GM12878 (cell line): ENCODE measurements around the gene CD68. TPM values are rescaled to one million over a fixed set of nuclear protein-coding genes. Genes with fewer than 3 reads are reported as not detected.

Experiments
- ATAC-seq: fragments of 200-7000 bp; cut with Tn5 transposase; 3 replicates; pipeline ENCODE4 v1.9.1; 2020; ENCODE audit warnings: mild to moderate bottlenecking, moderate library complexity
- BruUV-seq: library from RNA; stranded (reverse); fragments of 400-500 nt; replicated peaks from 2 replicates; lab custom pipeline; 2021; lab: Mats Ljungman, UMichigan
- CTCF ChIA-PET: fragments of 300-600 bp; sonication (Branson Sonifier 250); formaldehyde crosslinking; extraction: SDS; loops from one replicate; lab custom pipeline; 2021; ENCODE audit warnings: inconsistent platforms; lab: Yijun Ruan, JAX
- POLR2A ChIA-PET: fragments of 350-600 bp; formaldehyde crosslinking; extraction: SDS; loops from one replicate; lab custom pipeline; 2021; ENCODE audit warnings: inconsistent platforms; lab: Charles Lee
- RAD21 ChIA-PET: fragments of 300-600 bp; sonication (Branson Sonifier 250); formaldehyde crosslinking; loops from one replicate; lab custom pipeline; 2023; ENCODE audit warnings: antibody characterized with exemption; ENCODE audit not compliant: unreplicated experiment; lab: Charles Lee
- SMC1A ChIA-PET: fragments of 300-600 bp; sonication (Branson Sonifier 250); formaldehyde crosslinking; loops from one replicate; lab custom pipeline; 2023; ENCODE audit not compliant: unreplicated experiment, uncharacterized antibody; lab: Charles Lee
- DNase-seq: peaks from one replicate; pipeline ENCODE4 v3.0.0-alpha.2; 2011; ENCODE audit warnings: low read depth, low spot score
- FAIRE-seq: peaks from 3 replicates; lab custom pipeline; 2011; peaks lifted over from hg19 to GRCh38; lab: Jason Lieb, UNC
- H2AFZ ChIP-seq: 2 replicates; pipeline ENCODE4 v1.6.0; 2011; ENCODE audit warnings: low read depth, low read length, control low read depth; ENCODE audit not compliant: control insufficient read depth
- H3K27ac ChIP-seq: 2 replicates; pipeline ENCODE4 v1.5.1; 2011; ENCODE audit warnings: control low read depth; ENCODE audit not compliant: control insufficient read depth, insufficient read depth
- H3K27me3 ChIP-seq, 2 experiments: replicated peaks in 1 of 2; 2 replicates each; pipeline versions ENCODE4 v1.6.0 to v1.6.1; 2011; ENCODE audit warnings: low read length in 1 of 2; ENCODE audit not compliant: control insufficient read depth in 2 of 2, insufficient read depth in 2 of 2
- H3K36me3 ChIP-seq, 2 experiments: 2 replicates each; pipeline ENCODE4 v1.5.1; 2011; ENCODE audit warnings: low read length in 1 of 2; ENCODE audit not compliant: control insufficient read depth in 2 of 2, insufficient read depth in 2 of 2
- H3K4me1 ChIP-seq: 2 replicates; pipeline ENCODE4 v1.6.1; 2011; ENCODE audit warnings: mild to moderate bottlenecking, low read length, moderate library complexity, mixed read lengths; ENCODE audit not compliant: control insufficient read depth, insufficient read depth
- H3K4me2 ChIP-seq: 2 replicates; pipeline ENCODE4 v1.6.0; 2011; ENCODE audit warnings: control low read depth; ENCODE audit not compliant: control insufficient read depth, insufficient read depth
- H3K4me3 ChIP-seq: fragments of 200-600 bp; sonication (generic); 2 replicates; pipeline ENCODE4 v1.5.1; 2016
- H3K79me2 ChIP-seq: 2 replicates; pipeline ENCODE4 v1.6.0; 2011; ENCODE audit warnings: low read length; ENCODE audit not compliant: control insufficient read depth, insufficient read depth
- H3K9ac ChIP-seq: 2 replicates; pipeline ENCODE4 v1.8.0; 2011; ENCODE audit warnings: low read length, control low read depth, mixed read lengths; ENCODE audit not compliant: control insufficient read depth, insufficient read depth
- H3K9me3 ChIP-seq: replicated peaks from 3 replicates; pipeline ENCODE4 v1.5.1; 2011; ENCODE audit warnings: mild to moderate bottlenecking, low read length; ENCODE audit not compliant: control insufficient read depth, insufficient read depth
- H4K20me1 ChIP-seq: 2 replicates; pipeline ENCODE4 v1.6.0; 2011; ENCODE audit not compliant: control insufficient read depth, insufficient read depth
- BRCA1 ChIP-seq: IDR thresholded peaks from 2 replicates; pipeline ENCODE4 v1.6.1; 2011; ENCODE audit warnings: low read depth, low read length, improper control_type of control experiment
- DPF2 ChIP-seq: fragments of 450-650 bp; IDR thresholded peaks from 2 replicates; pipeline ENCODE4 v1.6.1; 2017; ENCODE audit warnings: mild to moderate bottlenecking
- EP300 ChIP-seq, 2 experiments: fragments of 150-350 bp in 1 of 2; IDR thresholded peaks; 2 replicates each; pipeline ENCODE4 v1.6.1; 2011 to 2012; ENCODE audit warnings: low read depth in 2 of 2, low read length in 2 of 2, borderline replicate concordance in 1 of 2, improper control_type of control experiment in 1 of 2, inconsistent platforms in 1 of 2; ENCODE audit not compliant: control insufficient read depth in 1 of 2
- NFXL1 ChIP-seq: fragments of 450-650 bp; IDR thresholded peaks from 2 replicates; pipeline ENCODE4 v1.6.1; 2017; ENCODE audit warnings: antibody characterized with exemption, mild to moderate bottlenecking, borderline replicate concordance
- PAX5 ChIP-seq: IDR thresholded peaks from 2 replicates; pipeline ENCODE4 v1.6.1; 2011; ENCODE audit warnings: low read depth, low read length, borderline replicate concordance
- RB1 ChIP-seq: fragments of 450-650 bp; formaldehyde crosslinking; IDR thresholded peaks from 2 replicates; pipeline ENCODE4 v1.6.1; 2017; ENCODE audit warnings: mild to moderate bottlenecking, borderline replicate concordance
- RCOR1 ChIP-seq: conservative IDR thresholded peaks from 2 replicates; pipeline ENCODE4 v1.6.1; 2012; ENCODE audit warnings: low read depth, low read length, improper control_type of control experiment
- SIX5 ChIP-seq: IDR thresholded peaks from 2 replicates; pipeline ENCODE4 v1.6.1; 2011; ENCODE audit warnings: mild to moderate bottlenecking, low read depth, low read length, moderate library complexity; ENCODE audit not compliant: severe bottlenecking
- ZBTB11 ChIP-seq: fragments of 450-650 bp; formaldehyde crosslinking; IDR thresholded peaks from 2 replicates; pipeline ENCODE4 v1.5.0; 2022; ENCODE audit warnings: mild to moderate bottlenecking, missing genetic modification characterization
- WGBS: methylation state at CpG from one replicate; pipeline ENCODE4 v1.1.6; 2016; ENCODE audit warnings: low lambda C conversion rate; ENCODE audit not compliant: insufficient replicate concordance, insufficient coverage; ENCODE audit errors: missing lambda C conversion rate; 5-methylcytosine and 5-hydroxymethylcytosine counted together
- in situ Hi-C: fragments of 300-500 bp; cut with MboI; formaldehyde crosslinking; loops from 9 replicates; pipeline ENCODE4 v1.14.3; 2018; ENCODE audit warnings: mixed read lengths
- intact Hi-C: fragments of 100-400 bp; cut with micrococcal nuclease; formaldehyde crosslinking; loops from one replicate; pipeline ENCODE4 v1.14.2; 2022; ENCODE audit not compliant: unreplicated experiment
- polyA plus RNA-seq, 11 experiments: library from polyadenylated mRNA; depleted of rRNA in 4 of 11; unstranded in 6 of 11; stranded (reverse) in 5 of 11; fragments of >200 nt; fragmentation: Nextera tagmentation in 4 of 11; fragmentation: Illumina TruSeq in 1 of 11; extraction: Ambion mirVana in 4 of 11; extraction: Trizol in 1 of 11; gene quantifications; 1 replicate in 1 of 11; 2 replicates in 10 of 11; pipeline versions ENCODE4 v1.2.1 to v1.2.3, GENCODE V29; 2011 to 2016; ENCODE audit warnings: inconsistent platforms in 2 of 11, missing spikeins in 2 of 11, low read depth in 1 of 11
- total RNA-seq, 4 experiments: library from RNA; depleted of rRNA in 3 of 4; stranded (reverse); fragments of >200 nt in 3 of 4; fragmentation: Illumina TruSeq in 1 of 4; extraction: Trizol in 1 of 4; gene quantifications; 2 replicates each; pipeline versions ENCODE4 v1.2.1 to v1.2.3, GENCODE V29; 2013 to 2021
- TF ChIP-seq, protein P1 (sequence below): IDR thresholded peaks from 2 replicates; pipeline ENCODE4 v1.6.1; 2012; ENCODE audit warnings: low read depth, low read length, improper control_type of control experiment
- TF ChIP-seq, protein P2 (sequence below): fragments of 150-350 bp; IDR thresholded peaks from 2 replicates; pipeline ENCODE4 v1.6.1; 2014; ENCODE audit warnings: mild to moderate bottlenecking, low read depth, low read length

CD68 gene
- total and polyA plus RNA-seq, 10 of the 15 experiments (the other 5 are each of a cell fraction or from before 2014, with no cell fraction given), result 2.6 to 6.9 (median 3.8) TPM

DNA sequence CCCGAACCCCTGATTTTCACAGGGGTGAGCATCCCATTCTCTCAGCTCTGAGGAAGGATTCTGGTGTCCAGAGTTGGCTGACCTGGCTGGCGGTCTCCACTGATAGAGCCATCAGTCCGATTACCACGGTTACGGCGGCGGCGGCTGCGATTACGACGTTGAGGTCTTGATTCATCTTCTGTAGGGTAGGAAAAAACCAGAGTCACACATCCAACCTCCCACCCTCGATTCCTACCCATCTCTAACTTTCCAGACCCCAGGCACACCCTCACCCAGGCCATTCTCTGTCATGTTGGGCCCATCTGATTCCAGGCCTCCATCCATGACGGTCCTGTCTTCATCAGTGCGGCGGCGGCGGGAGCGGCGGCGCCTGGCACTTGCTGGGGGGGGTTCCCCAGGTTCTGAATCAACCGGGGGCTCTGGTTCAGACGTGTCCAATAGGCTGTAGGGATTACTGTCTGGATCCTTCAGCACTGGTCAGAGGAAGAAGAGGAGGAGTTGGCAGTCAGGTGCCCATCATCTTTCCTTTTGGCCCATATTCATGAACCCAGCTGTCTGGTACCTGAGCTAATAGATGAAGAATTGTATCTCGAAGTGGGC lies 13.1 kb downstream of the CD68 start:
- POLR2A ChIA-PET, result no interaction called here
- BruUV-seq, result no TSS peak
- no peak for FAIRE-seq
- ATAC-seq, result no peak
- no peaks in the 10 kb centered on the region for H3K4me1 ChIP-seq
- H2AFZ ChIP-seq, result no peak overlapping the region
- H3K9me3 ChIP-seq, result no peaks in the 10 kb centered on the region
- DNase-seq, result no peak
- H3K36me3 ChIP-seq, result peaks cover 24 to 29% of the 10 kb centered on the region in 2 experiments
- H3K27ac ChIP-seq, result no peak overlapping the region
- 93% methylated on average over 23 of the region's 23 CpGs for WGBS
- CTCF ChIA-PET, result interaction anchor here (1.6 to 2.4 kb wide), 2 partner anchors 9 to 95 kb away, joined by 3 to 5 read pairs; partner anchors contain the start of genes MPDU1, TP53 and WRAP53
- H3K27me3 ChIP-seq, result no peaks in the 10 kb centered on the region
- in situ Hi-C loops (no loop called here), intact Hi-C loops (no loop called here)
- H4K20me1 ChIP-seq, result no peaks in the 10 kb centered on the region; the same call in 1 of the 2 replicates
- RAD21 ChIA-PET, result no interaction called here
- SMC1A ChIA-PET, result interaction anchor here (0.6 to 1.2 kb wide), 2 partner anchors 38 to 666 kb away, joined by 3 to 4 read pairs; no protein-coding TSS in a partner anchor
- H3K4me3 ChIP-seq, result no peak overlapping the region
- H3K79me2 ChIP-seq, result no peaks in the 10 kb centered on the region
- H3K4me2 ChIP-seq, result no peak overlapping the region
- TF ChIP-seq, protein P1, sequence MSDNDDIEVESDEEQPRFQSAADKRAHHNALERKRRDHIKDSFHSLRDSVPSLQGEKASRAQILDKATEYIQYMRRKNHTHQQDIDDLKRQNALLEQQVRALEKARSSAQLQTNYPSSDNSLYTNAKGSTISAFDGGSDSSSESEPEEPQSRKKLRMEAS, result no peak
- TF ChIP-seq BRCA1, result no peak
- no peak overlapping the region for H3K9ac ChIP-seq

DNA sequence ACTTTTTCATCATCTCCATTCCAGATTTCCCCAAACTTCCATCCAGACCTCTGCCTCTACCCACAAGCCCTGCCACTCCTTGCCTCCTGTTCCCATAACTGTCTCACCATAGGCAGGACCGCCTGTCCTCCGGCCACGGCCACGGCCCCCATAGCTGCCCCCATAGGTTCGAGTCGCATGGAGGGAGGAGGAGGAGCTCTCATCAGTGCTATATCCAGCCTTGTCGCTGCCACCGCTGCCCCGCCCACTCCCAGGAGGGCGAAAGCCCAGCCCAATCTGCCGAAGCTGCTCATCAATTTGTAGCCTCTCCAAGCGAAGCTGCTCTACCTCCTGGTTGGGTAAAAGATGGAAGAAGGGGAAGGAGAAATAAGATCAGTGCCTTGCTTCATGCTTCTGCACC lies 13.9 kb downstream of the CD68 start:
- no peaks in the 10 kb centered on the region for H3K27me3 ChIP-seq
- BruUV-seq, result no TSS peak
- ATAC-seq, result no peak
- H3K4me3 ChIP-seq, result no peak overlapping the region
- H2AFZ ChIP-seq, result no peak overlapping the region
- no peak overlapping the region for H3K27ac ChIP-seq
- H3K4me2 ChIP-seq, result no peak overlapping the region
- ChIA-PET POLR2A (no interaction called here), RAD21 (no interaction called here), CTCF (interaction anchor here (1.6 to 2.4 kb wide), 2 partner anchors 10 to 94 kb away, joined by 3 to 5 read pairs; partner anchors contain the start of genes MPDU1, TP53 and WRAP53), SMC1A (interaction anchor here (0.6 kb wide), 1 partner anchor 667 kb away, joined by 4 read pairs; no protein-coding TSS in a partner anchor)
- peaks cover 23 to 29% of the 10 kb centered on the region in 2 experiments for H3K36me3 ChIP-seq
- H3K4me1 ChIP-seq, result no peaks in the 10 kb centered on the region
- DNase-seq, result no peak
- no peak for FAIRE-seq
- H4K20me1 ChIP-seq, result no peaks in the 10 kb centered on the region; the same call in 1 of the 2 replicates
- no peak overlapping the region for H3K9ac ChIP-seq
- intact Hi-C loops (no loop called here), in situ Hi-C loops (no loop called here)
- no peaks in the 10 kb centered on the region for H3K9me3 ChIP-seq
- no peaks in the 10 kb centered on the region for H3K79me2 ChIP-seq
- WGBS, result 89% methylated on average over 12 of the region's 12 CpGs
- TF ChIP-seq, protein P2, sequence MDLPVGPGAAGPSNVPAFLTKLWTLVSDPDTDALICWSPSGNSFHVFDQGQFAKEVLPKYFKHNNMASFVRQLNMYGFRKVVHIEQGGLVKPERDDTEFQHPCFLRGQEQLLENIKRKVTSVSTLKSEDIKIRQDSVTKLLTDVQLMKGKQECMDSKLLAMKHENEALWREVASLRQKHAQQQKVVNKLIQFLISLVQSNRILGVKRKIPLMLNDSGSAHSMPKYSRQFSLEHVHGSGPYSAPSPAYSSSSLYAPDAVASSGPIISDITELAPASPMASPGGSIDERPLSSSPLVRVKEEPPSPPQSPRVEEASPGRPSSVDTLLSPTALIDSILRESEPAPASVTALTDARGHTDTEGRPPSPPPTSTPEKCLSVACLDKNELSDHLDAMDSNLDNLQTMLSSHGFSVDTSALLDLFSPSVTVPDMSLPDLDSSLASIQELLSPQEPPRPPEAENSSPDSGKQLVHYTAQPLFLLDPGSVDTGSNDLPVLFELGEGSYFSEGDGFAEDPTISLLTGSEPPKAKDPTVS, result no peak
- TF ChIP-seq SIX5 (no peak), PAX5 (no peak), DPF2 (no peak), NFXL1 (no peak), RB1 (no peak), EP300 (IDR thresholded peaks at IDR 0.05; ENCODE audit: borderline replicate concordance in 1 of 2, control insufficient read depth in 1 of 2, low read depth in 2 of 2, low read length in 2 of 2) (no peak), RCOR1 (no peak), ZBTB11 (CRISPR knock-in tag) (no peak)
